ENCODE data around the gene KANSL1.
"Not testable (repeated sequence)": the region's sequence is repeated elsewhere in the genome, so short reads cannot be mapped to it uniquely, and the experiment has no call there.

KANSL1 gene

GRCh38 chr17:46026166-46027047 is 166.8 kb downstream of the KANSL1 start:
- TF ChIP-seq CTCF (IDR thresholded peaks at IDR 0.05; ENCODE audit: extremely low read depth, missing control alignments): no peak
- no peak for DNase-seq (ENCODE audit: low spot score)

GRCh38 chr17:46025510-46026165 is 167.6 kb downstream of the KANSL1 start:
- no peak for TF ChIP-seq CTCF (IDR thresholded peaks at IDR 0.05; ENCODE audit: extremely low read depth, missing control alignments)
- DNase-seq (ENCODE audit: low spot score): no peak

- DNase-seq (ENCODE audit: low spot score): no peak
- TF ChIP-seq CTCF (IDR thresholded peaks at IDR 0.05; ENCODE audit: extremely low read depth, missing control alignments): no peak
Observed at GRCh38 chr17:46025060-46025459, 168.2 kb downstream of the KANSL1 start.

GRCh38 chr17:46024590-46024989 is 168.6 kb downstream of the KANSL1 start:
- TF ChIP-seq CTCF (IDR thresholded peaks at IDR 0.05; ENCODE audit: extremely low read depth, missing control alignments): no peak
- no peak for DNase-seq (ENCODE audit: low spot score)

- DNase-seq (ENCODE audit: low spot score): no peak
- TF ChIP-seq CTCF (IDR thresholded peaks at IDR 0.05; ENCODE audit: extremely low read depth, missing control alignments): no peak
Observed at GRCh38 chr17:46023783-46024388, 169.3 kb downstream of the KANSL1 start.

GRCh38 chr17:46023366-46023765 is 169.9 kb downstream of the KANSL1 start:
- not testable (repeated sequence) for DNase-seq (ENCODE audit: low spot score)

- no peak for TF ChIP-seq CTCF (IDR thresholded peaks at IDR 0.05; ENCODE audit: extremely low read depth, missing control alignments)
- no peak for DNase-seq (ENCODE audit: low spot score)
Observed at GRCh38 chr17:46020998-46021397, 172.2 kb downstream of the KANSL1 start.

All from GM20000 (cell line).